ENCODE results near the gene LSAMP.

LSAMP gene

GRCh38 chr3:115947325-115947724, 498.0 kb downstream of the LSAMP start:
- DNase-seq (ENCODE audit: low read depth) = no peak

- no peak for DNase-seq (ENCODE audit: low read depth)
Measured at GRCh38 chr3:115943579-115943978, 501.7 kb downstream of the LSAMP start.

- no peak for DNase-seq (ENCODE audit: low read depth)
Measured at GRCh38 chr3:115937054-115937453, 508.2 kb downstream of the LSAMP start.

GRCh38 chr3:115932807-115933206, 512.5 kb downstream of the LSAMP start:
- DNase-seq (ENCODE audit: low read depth) = no peak

- DNase-seq (ENCODE audit: low read depth) = no peak
Measured at GRCh38 chr3:115931581-115931980, 513.7 kb downstream of the LSAMP start.

- no peak for DNase-seq (ENCODE audit: low read depth)
Measured at GRCh38 chr3:115930922-115931321, 514.4 kb downstream of the LSAMP start.

- DNase-seq (ENCODE audit: low read depth) = no peak
Measured at GRCh38 chr3:115930168-115930567, 515.1 kb downstream of the LSAMP start.

- DNase-seq (ENCODE audit: low read depth) = no peak
Measured at GRCh38 chr3:115928376-115928775, 516.9 kb downstream of the LSAMP start.

GRCh38 chr3:115927197-115927596, 518.1 kb downstream of the LSAMP start:
- no peak for DNase-seq (ENCODE audit: low read depth)

- DNase-seq (ENCODE audit: low read depth) = peak; percentile 26
Measured at GRCh38 chr3:115922681-115923347, 522.5 kb downstream of the LSAMP start.

GRCh38 chr3:115921711-115922110, 523.6 kb downstream of the LSAMP start:
- DNase-seq (ENCODE audit: low read depth) = no peak

- no peak for DNase-seq (ENCODE audit: low read depth)
Measured at GRCh38 chr3:115918900-115919299, 526.4 kb downstream of the LSAMP start.

- DNase-seq (ENCODE audit: low read depth) = no peak
Measured at GRCh38 chr3:115916866-115917265, 528.4 kb downstream of the LSAMP start.

- DNase-seq (ENCODE audit: low read depth) = no peak
Measured at GRCh38 chr3:115915061-115915460, 530.2 kb downstream of the LSAMP start.

GRCh38 chr3:115913069-115913686, 532.1 kb downstream of the LSAMP start:
- DNase-seq (ENCODE audit: low read depth) = peak; percentile 14

GRCh38 chr3:115912372-115912771, 532.9 kb downstream of the LSAMP start:
- peak; percentile 12 for DNase-seq (ENCODE audit: low read depth)

- no peak for DNase-seq (ENCODE audit: low read depth)
Measured at GRCh38 chr3:115905871-115906270, 539.4 kb downstream of the LSAMP start.

GRCh38 chr3:115903843-115904242, 541.4 kb downstream of the LSAMP start:
- no peak for DNase-seq (ENCODE audit: low read depth)

GRCh38 chr3:115901008-115901407, 544.3 kb downstream of the LSAMP start:
- DNase-seq (ENCODE audit: low read depth) = no peak

GRCh38 chr3:115899535-115899934, 545.8 kb downstream of the LSAMP start:
- no peak for DNase-seq (ENCODE audit: low read depth)

GRCh38 chr3:115898656-115899410, 546.5 kb downstream of the LSAMP start:
- DNase-seq (ENCODE audit: low read depth) = no peak

- DNase-seq (ENCODE audit: low read depth) = no peak
Measured at GRCh38 chr3:115891006-115891636, 554.2 kb downstream of the LSAMP start.

GRCh38 chr3:115890579-115890978, 554.7 kb downstream of the LSAMP start:
- DNase-seq (ENCODE audit: low read depth) = no peak
